COLO668 (cell line): ENCODE data around the gene CCNL2.

Experiments
- DNase-seq: peaks from one replicate; lab custom pipeline; 2025; ENCODE audit not compliant: unreplicated experiment; lab: John Stamatoyannopoulos, UW

Gene CCNL2

GRCh38 chr1:1358433-1359271, 40.5 kb downstream of the CCNL2 start, which contains the start of gene MXRA8:
Gene MXRA8 (minus strand): TSS chr1:1358555. CDS start chr1:1358504, 51 bp downstream.
- no peak for DNase-seq

- DNase-seq, result no peak
Observed at GRCh38 chr1:1357871-1358432, 41.2 kb downstream of the CCNL2 start.

GRCh38 chr1:1356796-1357401, 42.2 kb downstream of the CCNL2 start:
- DNase-seq, result peak; percentile 75

GRCh38 chr1:1356166-1356795, 42.9 kb downstream of the CCNL2 start:
- DNase-seq, result no peak

GRCh38 chr1:1355416-1355815, 43.7 kb downstream of the CCNL2 start:
- peak; percentile 93 for DNase-seq

GRCh38 chr1:1354271-1355247, 44.6 kb downstream of the CCNL2 start:
- no peak for DNase-seq

- DNase-seq, result peak; percentile 63
Observed at GRCh38 chr1:1353389-1354151, 45.6 kb downstream of the CCNL2 start.

GRCh38 chr1:1352786-1353388, 46.2 kb downstream of the CCNL2 start:
- DNase-seq, result no peak

GRCh38 chr1:1351511-1352427, 47.4 kb downstream of the CCNL2 start:
- no peak for DNase-seq

GRCh38 chr1:1349256-1350012, 49.7 kb downstream of the CCNL2 start, which contains the start of gene DVL1:
Gene DVL1 (minus strand): TSS chr1:1349418. CDS start chr1:1349065, 353 bp downstream.
- DNase-seq, result peak; percentile 91

- peak; percentile 81 for DNase-seq
Observed at GRCh38 chr1:1348420-1349255, 50.5 kb downstream of the CCNL2 start.

- peak; percentile 87 for DNase-seq
Observed at GRCh38 chr1:1347663-1348419, 51.3 kb downstream of the CCNL2 start.

GRCh38 chr1:1347026-1347595, 52.0 kb downstream of the CCNL2 start:
- DNase-seq, result no peak

GRCh38 chr1:1346501-1346890, 52.6 kb downstream of the CCNL2 start:
- no peak for DNase-seq

- DNase-seq, result no peak
Observed at GRCh38 chr1:1345860-1346500, 53.2 kb downstream of the CCNL2 start.
